Left lung (tissue), 10 donors: ENCODE results near the gene FAM89B. TPM values are rescaled to one million over a fixed set of nuclear protein-coding genes. Genes with fewer than 3 reads are reported as not detected.

Experiments
- ATAC-seq: fragments of 200-7000 bp; cut with Tn5 transposase; one replicate; pipeline ENCODE4 v1.9.1; 2020; ENCODE audit warnings: moderate library complexity
- DNase-seq, 4 donors: peaks; one replicate each; pipeline ENCODE4 v3.0.0-alpha.2; 2013 to 2020
- H3K27ac ChIP-seq, 2 donors: fragments of 200-600 bp; sonication (generic) in 1 of 2; one replicate each; pipeline versions ENCODE4 v1.5.0 to v1.8.0; 2020 to 2021
- H3K27me3 ChIP-seq, 2 donors: fragments of 200-600 bp; sonication (generic) in 1 of 2; one replicate each; pipeline versions ENCODE4 v1.5.0 to v1.8.0; 2020 to 2021
- H3K36me3 ChIP-seq, 2 donors: fragments of 200-600 bp; sonication (generic) in 1 of 2; one replicate each; pipeline versions ENCODE4 v1.5.0 to v1.8.0; 2020 to 2021
- H3K4me1 ChIP-seq, 2 donors: fragments of 200-600 bp; one replicate each; pipeline ENCODE4 v1.8.0; 2021
- H3K4me3 ChIP-seq, 2 donors: fragments of 200-600 bp; sonication (generic) in 1 of 2; one replicate each; pipeline versions ENCODE4 v1.5.0 to v1.8.0; 2020 to 2021; ENCODE audit warnings: mild to moderate bottlenecking in 1 of 2
- H3K9me3 ChIP-seq, 2 donors: fragments of 200-600 bp; sonication (generic) in 1 of 2; one replicate each; pipeline versions ENCODE4 v1.5.0 to v1.8.0; 2020 to 2021
- intact Hi-C, 2 donors: fragments of 100-400 bp; cut with DNase I; formaldehyde crosslinking; loops; one replicate each; pipeline versions ENCODE4 v1.11.2 to v1.14.2; 2022
- polyA plus RNA-seq, 6 donors: library from polyadenylated mRNA; unstranded; fragments of 120-200 nt; gene quantifications; one replicate each; pipeline ENCODE4 v1.2.1, GENCODE V29; 2013; ENCODE audit not compliant: insufficient read length in 6 of 6
- total RNA-seq, 2 donors: library from RNA; stranded (reverse); fragmentation: NEBNext Ultra II Directional; extraction: Animal tissue kit (Norgen Biotek cat#: 25700); gene quantifications; one replicate each; pipeline ENCODE4 v1.2.1, GENCODE V29; 2021
- TF ChIP-seq, protein P1 (sequence below), 2 donors: fragments of 200-600 bp; sonication (generic) in 1 of 2; IDR thresholded peaks; one replicate each; pipeline versions ENCODE4 v1.5.0 to v1.8.0; 2021; ENCODE audit warnings: antibody characterized with exemption in 2 of 2
- donor health status: DM: no; HTN: yes; CAD: no.
- donor health status: DM: no; HTN: no; CAD: no.

Gene FAM89B
- total and polyA plus RNA-seq, 8 donors, result 20.7 to 57.5 (median 34.9) TPM

DNA sequence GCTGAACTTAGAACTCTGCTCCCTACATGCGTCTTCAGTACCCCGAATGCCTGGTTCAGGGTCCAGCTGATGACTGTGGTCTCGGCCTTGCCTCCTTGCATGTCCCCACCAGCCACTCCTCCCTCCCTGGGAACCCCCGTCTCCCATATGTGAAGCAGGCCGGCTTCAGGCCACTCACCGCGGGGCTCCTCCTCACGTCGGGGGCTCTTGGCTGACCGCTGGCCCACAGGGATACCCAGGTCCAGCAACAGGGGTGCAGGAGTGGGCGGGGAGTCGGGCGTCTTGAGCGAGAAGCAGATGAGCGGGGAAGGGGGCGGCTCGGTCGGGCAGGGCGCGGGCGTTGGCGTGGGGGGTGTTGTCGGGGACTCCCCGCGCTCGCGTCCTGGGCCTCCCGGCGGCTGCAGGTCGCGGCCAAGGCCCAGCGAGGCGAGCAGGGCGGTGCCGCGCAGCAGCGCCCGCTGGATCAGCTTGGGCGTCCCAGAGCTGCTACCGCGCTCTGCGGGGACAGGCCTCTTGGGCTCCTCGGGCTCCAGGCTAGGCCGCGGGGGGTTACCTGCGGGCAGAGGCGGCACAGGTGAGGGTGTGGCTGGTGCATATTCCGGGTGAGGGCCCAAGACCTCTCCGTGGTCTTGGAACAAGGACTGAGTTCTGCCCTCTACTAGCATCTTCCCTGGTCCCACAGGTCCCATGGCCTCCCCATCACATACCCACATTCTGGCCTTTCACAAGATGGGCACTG, 27.0 kb downstream of the FAM89B start:
- DNase-seq (no peak), ATAC-seq (no peak)
- H3K4me1 ChIP-seq, result peaks cover 4 to 11% of the 10 kb centered on the region in 2 donors
- no peak overlapping the region for H3K27ac ChIP-seq
- TF ChIP-seq, protein P1, sequence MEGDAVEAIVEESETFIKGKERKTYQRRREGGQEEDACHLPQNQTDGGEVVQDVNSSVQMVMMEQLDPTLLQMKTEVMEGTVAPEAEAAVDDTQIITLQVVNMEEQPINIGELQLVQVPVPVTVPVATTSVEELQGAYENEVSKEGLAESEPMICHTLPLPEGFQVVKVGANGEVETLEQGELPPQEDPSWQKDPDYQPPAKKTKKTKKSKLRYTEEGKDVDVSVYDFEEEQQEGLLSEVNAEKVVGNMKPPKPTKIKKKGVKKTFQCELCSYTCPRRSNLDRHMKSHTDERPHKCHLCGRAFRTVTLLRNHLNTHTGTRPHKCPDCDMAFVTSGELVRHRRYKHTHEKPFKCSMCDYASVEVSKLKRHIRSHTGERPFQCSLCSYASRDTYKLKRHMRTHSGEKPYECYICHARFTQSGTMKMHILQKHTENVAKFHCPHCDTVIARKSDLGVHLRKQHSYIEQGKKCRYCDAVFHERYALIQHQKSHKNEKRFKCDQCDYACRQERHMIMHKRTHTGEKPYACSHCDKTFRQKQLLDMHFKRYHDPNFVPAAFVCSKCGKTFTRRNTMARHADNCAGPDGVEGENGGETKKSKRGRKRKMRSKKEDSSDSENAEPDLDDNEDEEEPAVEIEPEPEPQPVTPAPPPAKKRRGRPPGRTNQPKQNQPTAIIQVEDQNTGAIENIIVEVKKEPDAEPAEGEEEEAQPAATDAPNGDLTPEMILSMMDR (IDR thresholded peaks at IDR 0.05), result no peak
- H3K4me3 ChIP-seq, result no peak overlapping the region
- H3K27me3 ChIP-seq, result no peaks in the 10 kb centered on the region
- peaks cover 0 to 79% of the 10 kb centered on the region in 2 donors for H3K36me3 ChIP-seq
- intact Hi-C loops, result loop anchor here in 1 of 2 donors (10.0 kb wide), 1 partner anchor 55 kb away; no protein-coding TSS in a partner anchor
- H3K9me3 ChIP-seq, result no peaks in the 10 kb centered on the region

DNA sequence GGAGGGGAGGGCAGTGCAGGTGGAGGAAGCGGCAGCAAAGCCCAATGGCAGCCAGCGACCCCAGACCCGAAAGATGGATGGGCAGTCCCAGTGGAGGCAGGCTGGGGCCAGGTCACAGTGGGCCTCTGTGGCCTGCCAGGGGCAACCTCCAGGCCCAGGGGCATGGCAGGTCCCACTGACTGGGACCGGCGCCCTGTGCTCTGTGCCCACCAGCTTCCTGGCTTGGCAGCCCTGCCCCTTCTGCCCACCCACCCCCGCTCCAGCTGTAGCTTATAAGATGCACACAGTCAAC, 27.6 kb downstream of the FAM89B start:
- no peaks in the 10 kb centered on the region for H3K9me3 ChIP-seq
- H3K27ac ChIP-seq, result no peak overlapping the region
- H3K36me3 ChIP-seq, result peaks cover 0 to 84% of the 10 kb centered on the region in 2 donors
- TF ChIP-seq, protein P1 (IDR thresholded peaks at IDR 0.05), result no peak
- DNase-seq (no peak), ATAC-seq (no peak)
- H3K4me1 ChIP-seq, result peaks cover 4 to 6% of the 10 kb centered on the region in 2 donors
- no peak overlapping the region for H3K4me3 ChIP-seq
- intact Hi-C loops, result loop anchor here in 1 of 2 donors (10.0 kb wide), 1 partner anchor 55 kb away; no protein-coding TSS in a partner anchor
- H3K27me3 ChIP-seq, result no peaks in the 10 kb centered on the region

DNA sequence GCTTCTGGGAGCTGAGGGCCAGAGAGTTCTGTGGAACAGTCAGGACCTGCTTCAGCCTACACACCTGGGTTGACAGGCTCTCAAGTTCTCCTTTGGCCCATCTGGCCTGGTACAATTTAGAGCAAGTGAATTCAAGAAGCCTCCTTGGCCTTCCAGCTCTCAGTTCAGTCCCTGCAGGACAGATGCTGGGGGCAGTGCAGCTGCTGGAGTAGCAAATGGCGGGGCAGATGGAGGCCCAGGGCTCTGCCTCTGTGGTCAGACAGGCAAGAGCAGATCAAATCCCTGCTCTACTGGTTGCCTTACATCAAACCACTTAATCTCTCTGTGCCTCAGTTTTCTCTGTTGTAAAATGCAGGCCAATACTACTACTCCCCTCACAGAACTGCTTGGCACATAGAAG, 31.9 kb downstream of the FAM89B start:
- H3K27ac ChIP-seq, result no peak overlapping the region
- TF ChIP-seq, protein P1 (IDR thresholded peaks at IDR 0.05), result no peak
- intact Hi-C loops, result no loop called here
- no peak overlapping the region for H3K4me3 ChIP-seq
- ATAC-seq, result no peak
- no peak for DNase-seq
- peaks cover 8 to 27% of the 10 kb centered on the region in 2 donors for H3K4me1 ChIP-seq
- H3K27me3 ChIP-seq, result no peaks in the 10 kb centered on the region
- peaks cover 0 to 97% of the 10 kb centered on the region in 2 donors for H3K36me3 ChIP-seq
- no peaks in the 10 kb centered on the region for H3K9me3 ChIP-seq

DNA sequence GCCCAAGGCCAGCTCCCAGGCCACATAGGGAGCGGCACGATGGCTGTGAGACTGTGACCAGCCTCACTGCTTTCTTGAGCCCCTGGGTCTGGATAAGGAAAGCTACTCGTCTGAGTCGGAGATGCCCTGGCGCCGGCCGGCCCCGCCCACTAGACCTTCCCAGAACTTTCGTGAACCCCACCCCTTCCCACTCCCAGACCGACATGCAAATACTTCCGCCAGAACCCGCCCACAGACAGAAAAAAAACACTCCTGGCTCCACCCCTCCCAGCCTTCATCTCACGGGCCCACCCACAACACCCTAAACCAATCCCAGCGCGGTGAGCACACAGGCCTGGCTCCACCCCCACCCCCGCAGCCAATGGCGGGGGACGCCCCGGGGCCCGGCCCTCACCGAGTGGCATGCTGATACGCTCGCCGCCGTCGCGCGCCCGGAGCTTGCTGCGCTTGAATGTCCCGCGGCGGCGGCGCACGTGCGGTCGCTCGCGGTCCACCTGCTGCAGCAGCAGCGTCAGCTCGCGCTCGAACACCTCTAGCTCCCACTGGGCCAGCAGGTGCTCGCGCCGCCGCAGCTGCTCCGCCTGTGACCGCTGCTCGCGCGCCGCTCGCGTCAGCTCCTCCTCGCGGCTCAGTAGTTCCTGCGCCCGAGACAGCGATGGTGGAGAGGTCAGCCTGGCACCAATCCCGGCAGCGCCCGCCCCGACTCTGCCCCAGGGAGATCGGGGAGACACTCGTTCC, 34.7 kb downstream of the FAM89B start:
- Histone ChIP-seq H3K27me3 (no peaks in the 10 kb centered on the region), H3K4me3 (peak overlapping the region in 1 of 2 donors; percentile 17), H3K36me3 (peaks cover 0 to 83% of the 10 kb centered on the region in 2 donors), H3K27ac (peak overlapping the region; percentile 55 to 79), H3K4me1 (peaks cover 31 to 54% of the 10 kb centered on the region in 2 donors), H3K9me3 (no peaks in the 10 kb centered on the region)
- DNase-seq, result peak; percentile 76 to 93 (median 92)
- intact Hi-C loops, result no loop called here
- peak; percentile 97 for ATAC-seq
- TF ChIP-seq, protein P1 (IDR thresholded peaks at IDR 0.05), result no peak
